ENCODE measurements around the gene PCDHGB5.

Gene PCDHGB5

DNA sequence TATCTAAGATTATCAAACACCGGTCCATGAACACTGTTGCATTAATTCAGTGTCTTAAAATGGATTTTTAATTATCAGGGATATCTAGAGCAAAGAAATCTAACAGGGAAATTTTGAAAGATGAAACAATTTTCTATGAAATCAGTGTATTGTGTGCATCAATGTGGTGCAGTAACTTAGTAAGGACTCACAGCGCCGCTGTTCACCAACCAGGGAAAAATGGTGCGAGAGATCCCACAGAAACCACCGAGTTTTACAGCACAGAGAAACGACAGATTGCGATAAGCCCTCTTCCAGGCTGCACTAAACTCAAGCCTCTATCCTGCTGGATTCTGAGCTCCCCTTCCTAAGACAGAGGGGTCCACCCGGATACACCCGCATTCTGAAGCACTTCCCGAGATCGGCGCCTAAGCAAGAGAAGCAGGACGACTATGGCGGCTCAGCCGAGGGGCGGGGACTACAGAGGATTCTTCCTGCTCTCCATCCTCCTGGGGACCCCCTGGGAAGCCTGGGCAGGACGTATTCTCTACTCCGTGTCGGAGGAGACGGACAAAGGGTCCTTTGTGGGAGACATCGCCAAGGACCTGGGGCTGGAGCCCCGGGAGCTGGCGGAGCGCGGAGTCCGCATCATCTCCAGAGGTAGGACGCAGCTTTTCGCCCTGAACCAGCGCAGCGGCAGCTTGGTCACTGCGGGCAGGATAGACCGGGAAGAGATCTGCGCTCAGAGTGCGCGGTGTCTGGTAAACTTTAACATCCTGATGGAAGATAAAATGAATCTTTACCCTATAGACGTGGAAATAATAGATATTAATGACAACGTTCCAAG is 15.1 kb upstream of the PCDHGB5 start, which contains the start of gene PCDHGA7:
TSS of gene PCDHGA7 (plus strand) at position 274 of the 826 bp plus-strand sequence. CDS start at position 432, 158 bp downstream.
- TF ChIP-seq EGR1 (IDR thresholded peaks at IDR 0.05) (no peak), CEBPB (IDR thresholded peaks at IDR 0.05) (no peak), NFIC (IDR thresholded peaks at IDR 0.05) (no peak), TEAD4 (IDR thresholded peaks at IDR 0.05) (no peak), YY1 (IDR thresholded peaks at IDR 0.05; ENCODE audit: low read depth) (no peak), FOXM1 (IDR thresholded peaks at IDR 0.05; ENCODE audit: borderline replicate concordance, low read depth) (no peak), EP300 (IDR thresholded peaks at IDR 0.05; ENCODE audit: borderline replicate concordance) (no peak), ZBTB7A (IDR thresholded peaks at IDR 0.05; ENCODE audit: low read depth) (no peak), TCF12 (IDR thresholded peaks at IDR 0.05; ENCODE audit: low read depth) (no peak), TAF1 (IDR thresholded peaks at IDR 0.05; ENCODE audit: low read depth) (no peak), RAD21 (IDR thresholded peaks at IDR 0.05; ENCODE audit: low read depth) (no peak), CREB1 (IDR thresholded peaks at IDR 0.05; ENCODE audit: low read depth) (no peak)
- TF ChIP-seq, protein P1, sequence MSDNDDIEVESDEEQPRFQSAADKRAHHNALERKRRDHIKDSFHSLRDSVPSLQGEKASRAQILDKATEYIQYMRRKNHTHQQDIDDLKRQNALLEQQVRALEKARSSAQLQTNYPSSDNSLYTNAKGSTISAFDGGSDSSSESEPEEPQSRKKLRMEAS (IDR thresholded peaks at IDR 0.05) = no peak
- TF ChIP-seq, protein P2, sequence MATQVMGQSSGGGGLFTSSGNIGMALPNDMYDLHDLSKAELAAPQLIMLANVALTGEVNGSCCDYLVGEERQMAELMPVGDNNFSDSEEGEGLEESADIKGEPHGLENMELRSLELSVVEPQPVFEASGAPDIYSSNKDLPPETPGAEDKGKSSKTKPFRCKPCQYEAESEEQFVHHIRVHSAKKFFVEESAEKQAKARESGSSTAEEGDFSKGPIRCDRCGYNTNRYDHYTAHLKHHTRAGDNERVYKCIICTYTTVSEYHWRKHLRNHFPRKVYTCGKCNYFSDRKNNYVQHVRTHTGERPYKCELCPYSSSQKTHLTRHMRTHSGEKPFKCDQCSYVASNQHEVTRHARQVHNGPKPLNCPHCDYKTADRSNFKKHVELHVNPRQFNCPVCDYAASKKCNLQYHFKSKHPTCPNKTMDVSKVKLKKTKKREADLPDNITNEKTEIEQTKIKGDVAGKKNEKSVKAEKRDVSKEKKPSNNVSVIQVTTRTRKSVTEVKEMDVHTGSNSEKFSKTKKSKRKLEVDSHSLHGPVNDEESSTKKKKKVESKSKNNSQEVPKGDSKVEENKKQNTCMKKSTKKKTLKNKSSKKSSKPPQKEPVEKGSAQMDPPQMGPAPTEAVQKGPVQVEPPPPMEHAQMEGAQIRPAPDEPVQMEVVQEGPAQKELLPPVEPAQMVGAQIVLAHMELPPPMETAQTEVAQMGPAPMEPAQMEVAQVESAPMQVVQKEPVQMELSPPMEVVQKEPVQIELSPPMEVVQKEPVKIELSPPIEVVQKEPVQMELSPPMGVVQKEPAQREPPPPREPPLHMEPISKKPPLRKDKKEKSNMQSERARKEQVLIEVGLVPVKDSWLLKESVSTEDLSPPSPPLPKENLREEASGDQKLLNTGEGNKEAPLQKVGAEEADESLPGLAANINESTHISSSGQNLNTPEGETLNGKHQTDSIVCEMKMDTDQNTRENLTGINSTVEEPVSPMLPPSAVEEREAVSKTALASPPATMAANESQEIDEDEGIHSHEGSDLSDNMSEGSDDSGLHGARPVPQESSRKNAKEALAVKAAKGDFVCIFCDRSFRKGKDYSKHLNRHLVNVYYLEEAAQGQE (IDR thresholded peaks at IDR 0.05; ENCODE audit: low read depth) = no peak
- TF ChIP-seq, protein P3, sequence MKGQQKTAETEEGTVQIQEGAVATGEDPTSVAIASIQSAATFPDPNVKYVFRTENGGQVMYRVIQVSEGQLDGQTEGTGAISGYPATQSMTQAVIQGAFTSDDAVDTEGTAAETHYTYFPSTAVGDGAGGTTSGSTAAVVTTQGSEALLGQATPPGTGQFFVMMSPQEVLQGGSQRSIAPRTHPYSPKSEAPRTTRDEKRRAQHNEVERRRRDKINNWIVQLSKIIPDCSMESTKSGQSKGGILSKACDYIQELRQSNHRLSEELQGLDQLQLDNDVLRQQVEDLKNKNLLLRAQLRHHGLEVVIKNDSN (IDR thresholded peaks at IDR 0.05) = no peak

DNA sequence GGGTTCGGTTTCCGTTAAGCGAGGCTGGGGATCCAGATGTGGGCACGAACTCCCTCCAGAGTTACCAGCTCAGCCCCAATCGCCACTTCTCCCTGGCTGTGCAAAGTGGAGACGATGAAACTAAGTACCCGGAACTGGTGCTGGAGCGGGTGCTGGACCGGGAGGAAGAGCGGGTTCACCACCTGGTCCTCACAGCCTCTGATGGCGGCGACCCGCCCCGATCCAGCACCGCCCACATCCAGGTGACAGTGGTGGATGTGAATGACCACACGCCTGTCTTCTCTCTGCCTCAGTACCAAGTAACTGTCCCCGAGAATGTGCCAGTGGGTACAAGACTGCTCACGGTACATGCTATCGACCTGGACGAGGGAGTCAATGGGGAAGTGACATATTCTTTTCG is 14.4 kb upstream of the PCDHGB5 start:
- TF ChIP-seq, protein P3 (IDR thresholded peaks at IDR 0.05) = no peak
- TF ChIP-seq CEBPB (IDR thresholded peaks at IDR 0.05) = no peak
- TF ChIP-seq TCF12 (IDR thresholded peaks at IDR 0.05; ENCODE audit: low read depth) = no peak
- TF ChIP-seq CREB1 (IDR thresholded peaks at IDR 0.05; ENCODE audit: low read depth) = no peak
- TF ChIP-seq TEAD4 (IDR thresholded peaks at IDR 0.05) = no peak
- TF ChIP-seq TAF1 (IDR thresholded peaks at IDR 0.05; ENCODE audit: low read depth) = no peak
- TF ChIP-seq, protein P1 (IDR thresholded peaks at IDR 0.05) = no peak
- TF ChIP-seq FOXM1 (IDR thresholded peaks at IDR 0.05; ENCODE audit: borderline replicate concordance, low read depth) = no peak
- TF ChIP-seq EP300 (IDR thresholded peaks at IDR 0.05; ENCODE audit: borderline replicate concordance) = no peak

DNA sequence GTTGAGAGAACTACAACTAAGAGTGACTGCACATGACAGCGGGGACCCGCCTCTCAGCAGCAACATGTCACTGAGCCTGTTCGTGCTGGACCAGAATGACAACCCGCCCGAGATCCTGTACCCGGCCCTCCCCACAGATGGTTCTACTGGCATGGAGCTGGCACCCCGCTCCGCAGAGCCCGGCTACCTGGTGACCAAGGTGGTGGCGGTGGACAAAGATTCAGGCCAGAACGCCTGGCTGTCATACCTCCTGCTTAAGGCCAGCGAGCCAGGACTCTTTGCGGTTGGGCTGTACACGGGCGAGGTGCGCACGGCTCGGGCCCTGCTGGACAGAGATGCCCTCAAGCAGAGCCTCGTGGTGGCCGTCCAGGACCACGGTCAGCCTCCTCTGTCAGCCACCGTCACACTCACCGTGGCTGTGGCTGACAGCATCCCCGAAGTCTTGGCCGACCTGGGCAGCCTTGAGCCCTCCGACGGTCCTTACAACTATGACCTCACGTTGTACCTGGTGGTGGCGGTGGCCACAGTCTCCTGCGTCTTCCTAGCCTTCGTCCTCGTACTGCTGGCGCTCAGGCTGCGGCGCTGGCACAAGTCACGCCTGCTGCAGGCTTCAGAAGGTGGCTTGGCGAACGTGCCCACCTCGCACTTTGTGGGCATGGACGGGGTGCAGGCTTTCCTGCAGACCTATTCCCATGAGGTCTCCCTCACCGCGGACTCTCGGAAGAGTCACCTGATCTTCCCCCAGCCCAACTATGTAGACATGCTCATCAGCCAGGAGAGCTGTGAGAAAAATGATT is 13.1 kb upstream of the PCDHGB5 start:
- TF ChIP-seq, protein P1 (IDR thresholded peaks at IDR 0.05) = no peak
- no peak for TF ChIP-seq TEAD4 (IDR thresholded peaks at IDR 0.05)
- TF ChIP-seq ZBTB7A (IDR thresholded peaks at IDR 0.05; ENCODE audit: low read depth) = no peak
- no peak for TF ChIP-seq CEBPB (IDR thresholded peaks at IDR 0.05)
- TF ChIP-seq, protein P3 (IDR thresholded peaks at IDR 0.05) = no peak
- no peak for TF ChIP-seq TAF1 (IDR thresholded peaks at IDR 0.05; ENCODE audit: low read depth)
- TF ChIP-seq CREB1 (IDR thresholded peaks at IDR 0.05; ENCODE audit: low read depth) = no peak
- no peak for TF ChIP-seq NFIC (IDR thresholded peaks at IDR 0.05)
- TF ChIP-seq, protein P2 (IDR thresholded peaks at IDR 0.05; ENCODE audit: low read depth) = no peak
- TF ChIP-seq YY1 (IDR thresholded peaks at IDR 0.05; ENCODE audit: low read depth) = no peak
- TF ChIP-seq EGR1 (IDR thresholded peaks at IDR 0.05) = no peak
- no peak for TF ChIP-seq FOXM1 (IDR thresholded peaks at IDR 0.05; ENCODE audit: borderline replicate concordance, low read depth)

DNA sequence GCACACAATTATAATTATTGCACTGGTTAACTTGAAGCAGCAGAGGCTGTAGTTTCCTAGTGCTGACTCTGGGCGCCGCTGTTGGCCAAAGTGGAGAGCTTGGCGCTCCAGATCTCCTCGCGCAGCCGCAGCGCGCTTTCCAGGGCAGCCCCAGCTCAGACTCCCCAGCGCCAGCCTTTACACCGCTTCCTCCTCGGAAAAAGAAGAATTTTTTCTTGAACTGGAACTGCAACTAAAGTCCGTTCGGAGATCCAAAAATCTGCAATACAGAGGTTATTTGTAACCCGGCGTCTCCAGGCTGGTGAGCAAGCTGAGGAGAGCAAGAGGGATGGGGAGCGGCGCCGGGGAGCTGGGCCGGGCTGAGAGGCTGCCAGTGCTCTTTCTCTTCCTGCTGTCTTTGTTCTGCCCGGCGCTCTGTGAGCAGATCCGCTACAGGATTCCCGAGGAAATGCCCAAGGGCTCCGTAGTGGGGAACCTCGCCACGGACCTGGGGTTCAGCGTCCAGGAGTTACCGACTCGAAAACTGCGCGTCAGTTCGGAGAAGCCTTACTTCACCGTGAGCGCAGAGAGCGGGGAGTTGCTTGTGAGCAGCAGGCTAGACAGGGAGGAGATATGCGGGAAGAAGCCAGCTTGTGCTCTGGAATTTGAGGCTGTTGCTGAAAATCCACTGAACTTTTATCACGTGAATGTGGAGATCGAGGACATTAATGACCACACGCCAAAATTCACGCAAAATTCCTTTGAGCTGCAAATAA is 10.0 kb upstream of the PCDHGB5 start, which contains the start of gene PCDHGB4:
TSS of gene PCDHGB4 (plus strand) at position 142 of the 755 bp plus-strand sequence. CDS start at position 329, 187 bp downstream.
- TF ChIP-seq RAD21 (IDR thresholded peaks at IDR 0.05; ENCODE audit: low read depth) = peak; percentile 52

Data from Ishikawa (cell line).